H1 (cell line): ENCODE results near the gene SLC5A9. TPM values are rescaled to one million over a fixed set of nuclear protein-coding genes. Genes with fewer than 3 reads are reported as not detected.

Source experiments
- CTCF ChIA-PET: fragments of 300-600 bp; sonication (Branson Sonifier 250); formaldehyde crosslinking; loops from one replicate; lab custom pipeline; 2021; ENCODE audit not compliant: partially characterized antibody; lab: Charles Lee
- POLR2A ChIA-PET: fragments of 300-600 bp; sonication (Branson Sonifier 250); formaldehyde crosslinking; loops from one replicate; lab custom pipeline; 2021; ENCODE audit warnings: inconsistent platforms; ENCODE audit not compliant: partially characterized antibody; lab: Charles Lee
- DNase-seq, 2 experiments: peaks; one replicate each; pipeline versions ENCODE4 v3.0.0 to v3.0.0-alpha.2; 2010 to 2022; ENCODE audit warnings: low spot score in 2 of 2, low read depth in 1 of 2, mixed read lengths in 1 of 2
- FAIRE-seq: peaks from 2 replicates; lab custom pipeline; 2011; peaks lifted over from hg19 to GRCh38; lab: Jason Lieb, UNC
- H2AFZ ChIP-seq: 2 replicates; pipeline ENCODE4 v1.8.1; 2012; ENCODE audit warnings: low read length, inconsistent platforms
- H2AK5ac ChIP-seq: 2 replicates; pipeline ENCODE4 v1.6.1; 2013; ENCODE audit warnings: low read depth, low read length
- H2BK120ac ChIP-seq: replicated peaks from 2 replicates; pipeline ENCODE3; 2013; ENCODE audit warnings: low read depth, low read length, inconsistent platforms
- H2BK12ac ChIP-seq: 2 replicates; pipeline ENCODE4 v1.6.1; 2013; ENCODE audit warnings: low read depth, low read length
- H2BK15ac ChIP-seq: 2 replicates; pipeline ENCODE4 v1.6.1; 2013; ENCODE audit warnings: low read length
- H2BK20ac ChIP-seq: 2 replicates; pipeline ENCODE4 v1.6.1; 2013; ENCODE audit warnings: low read length
- H2BK5ac ChIP-seq: 2 replicates; pipeline ENCODE4 v1.6.1; 2013; ENCODE audit warnings: low read depth, low read length
- H3K14ac ChIP-seq: 2 replicates; pipeline ENCODE4 v1.6.1; 2013; ENCODE audit warnings: inconsistent platforms; ENCODE audit not compliant: insufficient read length
- H3K18ac ChIP-seq: 2 replicates; pipeline ENCODE4 v1.6.1; 2013; ENCODE audit warnings: low read length; ENCODE audit errors: extremely low read depth
- H3K23ac ChIP-seq: 2 replicates; pipeline ENCODE4 v1.6.1; 2013; ENCODE audit warnings: inconsistent platforms; ENCODE audit not compliant: insufficient read length
- H3K23me2 ChIP-seq: 2 replicates; pipeline ENCODE4 v1.6.1; 2013; ENCODE audit warnings: low read depth, low read length
- H3K27ac ChIP-seq: 2 replicates; pipeline ENCODE4 v1.6.1; 2011; ENCODE audit warnings: low read depth, low read length, inconsistent platforms
- H3K27me3 ChIP-seq, 4 experiments: replicated peaks in 1 of 4; 1 replicate in 1 of 4; 2 replicates in 3 of 4; pipeline versions ENCODE4 v1.6.1 to v1.8.1; 2011 to 2013; ENCODE audit warnings: low read length in 3 of 4, mild to moderate bottlenecking in 3 of 4, inconsistent platforms in 2 of 4, mixed read lengths in 2 of 4, moderate library complexity in 1 of 4; ENCODE audit not compliant: control insufficient read depth in 3 of 4, insufficient read depth in 3 of 4; ENCODE audit errors: extremely low read depth in 1 of 4
- H3K36me3 ChIP-seq, 4 experiments: 2 replicates each; pipeline versions ENCODE4 v1.6.1 to v1.8.1; 2011 to 2013; ENCODE audit warnings: mild to moderate bottlenecking in 4 of 4, low read length in 3 of 4, moderate library complexity in 2 of 4, control low read depth in 1 of 4, inconsistent platforms in 1 of 4; ENCODE audit not compliant: insufficient read depth in 4 of 4, control insufficient read depth in 2 of 4
- H3K4ac ChIP-seq: replicated peaks from 2 replicates; pipeline ENCODE3; 2013; ENCODE audit warnings: low read length, low read depth, mixed read lengths, inconsistent platforms; ENCODE audit not compliant: insufficient read length
- H3K4me1 ChIP-seq, 4 experiments: replicated peaks in 1 of 4; 1 replicate in 1 of 4; 2 replicates in 3 of 4; pipeline versions ENCODE4 v1.6.1 to v1.8.1; 2011 to 2013; ENCODE audit warnings: low read length in 3 of 4, inconsistent platforms in 2 of 4, mixed read lengths in 1 of 4; ENCODE audit not compliant: insufficient read depth in 4 of 4, control insufficient read depth in 3 of 4
- H3K4me2 ChIP-seq, 2 experiments: 2 replicates each; pipeline versions ENCODE4 v1.6.1 to v1.8.1; 2011 to 2013; ENCODE audit warnings: low read depth in 2 of 2, low read length in 2 of 2, control low read depth in 1 of 2, inconsistent platforms in 1 of 2, mild to moderate bottlenecking in 1 of 2; ENCODE audit not compliant: insufficient read depth in 1 of 2
- H3K4me3 ChIP-seq, 4 experiments: fragments of 200-600, 300-600 bp in 1 of 4; sonication (generic), shearing (Covaris generic), sonication (Bioruptor Twin) in 1 of 4; 2 replicates each; pipeline versions ENCODE4 v1.5.1 to v1.8.1; 2011 to 2016; ENCODE audit warnings: low read length in 4 of 4, low read depth in 3 of 4, control low read depth in 2 of 4, inconsistent platforms in 2 of 4, mild to moderate bottlenecking in 2 of 4, mixed read lengths in 1 of 4, moderate library complexity in 1 of 4; ENCODE audit not compliant: insufficient read depth in 2 of 4; ENCODE audit errors: extremely low read depth in 1 of 4
- H3K56ac ChIP-seq: replicated peaks from 2 replicates; pipeline ENCODE3; 2013; ENCODE audit warnings: low read depth, mild to moderate bottlenecking, mixed read lengths, low read length, inconsistent platforms; ENCODE audit not compliant: insufficient read length
- H3K79me1 ChIP-seq: 2 replicates; pipeline ENCODE4 v1.6.1; 2013; ENCODE audit warnings: low read depth, low read length, control low read depth
- H3K79me2 ChIP-seq, 2 experiments: 2 replicates each; pipeline versions ENCODE4 v1.6.1 to v1.8.1; 2012 to 2013; ENCODE audit warnings: low read length in 2 of 2, mild to moderate bottlenecking in 2 of 2, inconsistent platforms in 1 of 2; ENCODE audit not compliant: insufficient read depth in 2 of 2, control insufficient read depth in 1 of 2
- H3K9ac ChIP-seq, 4 experiments: replicated peaks in 1 of 4; 1 replicate in 1 of 4; 2 replicates in 3 of 4; pipeline versions ENCODE4 v1.6.1 to v1.8.1; 2011 to 2013; ENCODE audit warnings: low read depth in 3 of 4, low read length in 3 of 4, control low read depth in 2 of 4, mild to moderate bottlenecking in 2 of 4, moderate library complexity in 2 of 4, inconsistent platforms in 1 of 4; ENCODE audit errors: extremely low read depth in 1 of 4
- H3K9me3 ChIP-seq, 2 experiments: 2 replicates each; pipeline versions ENCODE4 v1.6.1 to v1.8.1; 2012 to 2013; ENCODE audit warnings: mild to moderate bottlenecking in 2 of 2, moderate library complexity in 2 of 2, control low read depth in 1 of 2, inconsistent platforms in 1 of 2, low read depth in 1 of 2, low read length in 1 of 2, mixed read lengths in 1 of 2; ENCODE audit not compliant: insufficient read depth in 2 of 2
- H4K20me1 ChIP-seq, 2 experiments: replicated peaks in 1 of 2; 2 replicates each; pipeline versions ENCODE3 to v1.8.1; 2011 to 2013; ENCODE audit warnings: inconsistent platforms in 2 of 2, low read length in 2 of 2, mild to moderate bottlenecking in 1 of 2; ENCODE audit not compliant: insufficient read depth in 2 of 2, control insufficient read depth in 1 of 2
- H4K5ac ChIP-seq: 2 replicates; pipeline ENCODE4 v1.6.1; 2013; ENCODE audit warnings: low read length, low read depth, mixed read lengths, inconsistent platforms; ENCODE audit not compliant: insufficient read length
- H4K8ac ChIP-seq: 2 replicates; pipeline ENCODE4 v1.8.0; 2013; ENCODE audit warnings: mild to moderate bottlenecking, moderate library complexity, low read length, inconsistent platforms; ENCODE audit not compliant: insufficient read depth; ENCODE audit errors: extremely low read depth
- H4K91ac ChIP-seq: replicated peaks from 2 replicates; pipeline ENCODE3; 2013; ENCODE audit warnings: low read length, mixed read lengths, inconsistent platforms; ENCODE audit not compliant: insufficient read length
- EZH2 ChIP-seq: fragments of 200-600 bp; sonication (generic); IDR thresholded peaks from 2 replicates; pipeline ENCODE4 v1.7.1; 2012; ENCODE audit warnings: low read depth, mild to moderate bottlenecking, moderate library complexity, low read length, inconsistent platforms; ENCODE audit not compliant: severe bottlenecking
- GABPA ChIP-seq: IDR thresholded peaks from 2 replicates; pipeline ENCODE4 v1.6.1; 2011; ENCODE audit warnings: mild to moderate bottlenecking, low read length, moderate library complexity, borderline replicate concordance; ENCODE audit not compliant: insufficient read depth
- JUND ChIP-seq: IDR thresholded peaks from 2 replicates; pipeline ENCODE4 v1.6.1; 2011; ENCODE audit warnings: mild to moderate bottlenecking, improper control_type of control experiment, low read length
- KDM1A ChIP-seq: fragments of 200-600, 300-600 bp; sonication (generic); IDR thresholded peaks from 2 replicates; pipeline ENCODE4 v1.7.1; 2016; ENCODE audit warnings: mild to moderate bottlenecking, low read length, borderline replicate concordance
- RBBP5 ChIP-seq: IDR thresholded peaks from 2 replicates; pipeline ENCODE4 v1.7.1; 2012; ENCODE audit warnings: low read depth, mild to moderate bottlenecking, inconsistent platforms, low read length, moderate library complexity, borderline replicate concordance
- RNF2 ChIP-seq: fragments of 200-900, 300-1000 bp; sonication (generic); IDR thresholded peaks from 2 replicates; pipeline ENCODE4 v1.7.1; 2016; ENCODE audit warnings: borderline replicate concordance, low read depth, mild to moderate bottlenecking, antibody characterized with exemption, low read length; ENCODE audit not compliant: poor library complexity, severe bottlenecking; ENCODE audit errors: missing control alignments
- RXRA ChIP-seq: IDR thresholded peaks from 2 replicates; pipeline ENCODE4 v1.6.1; 2011; ENCODE audit warnings: low read depth, mild to moderate bottlenecking, low read length, moderate library complexity; ENCODE audit not compliant: insufficient read depth
- SIX5 ChIP-seq: IDR thresholded peaks from 2 replicates; pipeline ENCODE4 v1.6.1; 2011; ENCODE audit warnings: mild to moderate bottlenecking, low read depth, low read length
- SP1 ChIP-seq: IDR thresholded peaks from 2 replicates; pipeline ENCODE4 v1.6.1; 2011; ENCODE audit warnings: low read depth, low read length
- SRF ChIP-seq: IDR thresholded peaks from 2 replicates; pipeline ENCODE4 v1.6.1; 2011; ENCODE audit warnings: mild to moderate bottlenecking, low read depth, low read length, moderate library complexity
- TAF7 ChIP-seq: optimal IDR thresholded peaks from 2 replicates; pipeline ENCODE3; 2011; ENCODE audit warnings: low read depth, mild to moderate bottlenecking, inconsistent platforms, low read length, moderate library complexity, borderline replicate concordance
- TCF12 ChIP-seq: IDR thresholded peaks from 2 replicates; pipeline ENCODE4 v1.6.1; 2011; ENCODE audit warnings: low read depth, mild to moderate bottlenecking, low read length
- ZNF274 ChIP-seq: IDR thresholded peaks from 2 replicates; pipeline ENCODE4 v1.7.0; 2012; ENCODE audit warnings: low read length, borderline replicate concordance; ENCODE audit errors: extremely low read depth
- polyA plus RNA-seq, 7 experiments: library from polyadenylated mRNA; depleted of rRNA in 3 of 7; stranded (reverse) in 5 of 7; unstranded in 2 of 7; fragments of >200 nt in 5 of 7; fragments of 200-250 nt in 2 of 7; gene quantifications; 1 replicate in 5 of 7; 2 replicates in 1 of 7; 4 replicates in 1 of 7; pipeline versions ENCODE4 v1.2.1 to v1.2.3, GENCODE V29; 2011 to 2013; ENCODE audit warnings: missing spikeins in 2 of 7, mixed read lengths in 2 of 7
- total RNA-seq: library from RNA; stranded (reverse); fragmentation: NEBNext Ultra II Directional; extraction: Animal tissue kit (Norgen Biotek cat#: 25700); gene quantifications from 2 replicates; pipeline ENCODE4 v1.2.1, GENCODE V29; 2021
- TF ChIP-seq, protein P1 (sequence below): IDR thresholded peaks from 2 replicates; pipeline ENCODE4 v1.6.1; 2011; ENCODE audit warnings: low read depth, mild to moderate bottlenecking, low read length; ENCODE audit not compliant: insufficient read depth

Gene SLC5A9
- total and polyA plus RNA-seq, 2 of the 8 experiments (the other 6 are each of a cell fraction or from before 2014, with no cell fraction given), result 0.03 TPM; not detected in 1

DNA sequence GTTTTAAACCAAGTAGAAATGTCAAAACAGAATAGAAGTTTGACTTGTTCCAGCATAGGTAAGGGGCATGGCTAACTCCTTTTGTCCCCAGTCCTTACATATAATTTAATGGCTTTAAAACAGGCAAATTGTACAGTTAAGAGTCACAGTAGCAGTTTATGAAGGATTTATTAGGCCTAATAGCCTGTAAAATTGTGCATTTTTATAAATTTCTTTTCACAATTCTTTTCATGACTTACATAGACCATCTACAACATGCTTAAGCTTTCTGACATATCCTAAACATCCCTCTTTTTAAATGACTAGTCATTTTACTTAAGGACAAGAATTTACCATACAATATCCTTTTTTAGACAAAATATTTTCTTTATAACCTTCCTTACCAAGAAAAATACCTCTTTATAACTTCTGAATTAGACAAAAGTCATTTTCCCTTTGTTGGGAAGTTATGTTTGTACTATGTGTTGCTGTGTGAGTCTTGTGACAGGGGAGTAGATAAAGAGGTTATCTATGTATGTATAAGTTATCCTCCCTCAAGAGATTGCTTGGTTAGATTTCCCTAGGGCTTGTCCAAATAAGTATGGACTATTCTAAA, 34.5 kb upstream of the SLC5A9 start:
- H4K8ac ChIP-seq, result no peak overlapping the region
- no peak overlapping the region for H3K4ac ChIP-seq
- FAIRE-seq (no peak), DNase-seq (no peak)
- H2BK5ac ChIP-seq, result no peak overlapping the region
- H2AFZ ChIP-seq, result no peak overlapping the region
- H2BK12ac ChIP-seq, result no peak overlapping the region
- no peaks in the 10 kb centered on the region for H4K20me1 ChIP-seq
- H3K56ac ChIP-seq, result no peak overlapping the region
- H2BK20ac ChIP-seq, result no peak overlapping the region
- H3K23ac ChIP-seq, result no peak overlapping the region
- H3K4me1 ChIP-seq, result no peaks in the 10 kb centered on the region
- H3K9ac ChIP-seq, result no peak overlapping the region
- 0 out of 8 replicates have a peak, but pooled peaks cover 0 to 2% (median 0%) of the 10 kb centered on the region in 4 experiments for H3K36me3 ChIP-seq
- H4K5ac ChIP-seq, result no peak overlapping the region
- H3K27ac ChIP-seq, result no peak overlapping the region
- H3K23me2 ChIP-seq, result no peaks in the 10 kb centered on the region
- no peak overlapping the region for H4K91ac ChIP-seq
- peaks cover 38 to 58% of the 10 kb centered on the region in 2 experiments for H3K9me3 ChIP-seq
- H3K27me3 ChIP-seq, result no peaks in the 10 kb centered on the region
- H3K4me3 ChIP-seq, result no peak overlapping the region
- H2BK120ac ChIP-seq, result no peak overlapping the region
- no peaks in the 10 kb centered on the region for H3K79me2 ChIP-seq
- H3K14ac ChIP-seq, result no peak overlapping the region
- H3K18ac ChIP-seq, result no peak overlapping the region
- H2BK15ac ChIP-seq, result no peak overlapping the region
- ChIA-PET POLR2A (no interaction called here), CTCF (interaction anchor here (1.1 kb wide), 1 partner anchor 15 kb away, joined by 3 read pairs; no protein-coding TSS in a partner anchor)
- no peak overlapping the region for H2AK5ac ChIP-seq
- no peaks in the 10 kb centered on the region for H3K79me1 ChIP-seq
- H3K4me2 ChIP-seq, result no peak overlapping the region
- TF ChIP-seq EZH2, result no peak
- no peak for TF ChIP-seq RNF2
- no peak for TF ChIP-seq SIX5
- no peak for TF ChIP-seq TCF12
- no peak for TF ChIP-seq GABPA
- TF ChIP-seq RXRA, result no peak
- no peak for TF ChIP-seq RBBP5
- no peak for TF ChIP-seq SRF
- TF ChIP-seq, protein P1, sequence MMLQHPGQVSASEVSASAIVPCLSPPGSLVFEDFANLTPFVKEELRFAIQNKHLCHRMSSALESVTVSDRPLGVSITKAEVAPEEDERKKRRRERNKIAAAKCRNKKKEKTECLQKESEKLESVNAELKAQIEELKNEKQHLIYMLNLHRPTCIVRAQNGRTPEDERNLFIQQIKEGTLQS, result no peak
- no peak for TF ChIP-seq ZNF274
- TF ChIP-seq JUND, result no peak
- no peak for TF ChIP-seq TAF7
- TF ChIP-seq KDM1A, result no peak
- no peak for TF ChIP-seq SP1
